GM23338 (cell line): ENCODE measurements around the gene ADA. TPM values are rescaled to one million over a fixed set of nuclear protein-coding genes. Genes with fewer than 3 reads are reported as not detected.

Source experiments
- ATAC-seq: fragments of 200-7000 bp; cut with Tn5 transposase; 3 replicates; pipeline ENCODE4 v1.9.1; 2020
- DNase-seq: peaks from one replicate; pipeline ENCODE4 v3.0.0-alpha.2; 2015; ENCODE audit warnings: low spot score
- H2AFZ ChIP-seq: fragments of 200-600 bp; sonication (generic); 2 replicates; pipeline ENCODE4 v1.8.0; 2016; ENCODE audit warnings: antibody characterized with exemption, mild to moderate bottlenecking, moderate library complexity
- H3F3A ChIP-seq: fragments of 200-600 bp; sonication (generic); replicated peaks from 2 replicates; pipeline ENCODE4 v1.8.0; 2017; ENCODE audit warnings: antibody characterized with exemption, mixed run types, low read depth
- H3K27ac ChIP-seq: fragments of 200-600 bp; sonication (generic); 2 replicates; pipeline ENCODE4 v1.6.1; 2016; ENCODE audit warnings: low read depth
- H3K27me3 ChIP-seq: fragments of 200-600 bp; sonication (generic); 2 replicates; pipeline ENCODE4 v1.8.0; 2016; ENCODE audit warnings: mild to moderate bottlenecking, mixed run types, moderate library complexity; ENCODE audit not compliant: insufficient read depth
- H3K36me3 ChIP-seq: fragments of 200-600 bp; sonication (generic); 2 replicates; pipeline ENCODE4 v1.8.0; 2016; ENCODE audit warnings: mild to moderate bottlenecking; ENCODE audit not compliant: insufficient read depth
- H3K4me1 ChIP-seq: fragments of 200-600 bp; sonication (generic); 2 replicates; pipeline ENCODE4 v1.8.0; 2016; ENCODE audit warnings: mild to moderate bottlenecking, moderate library complexity; ENCODE audit not compliant: insufficient read depth
- H3K4me2 ChIP-seq: fragments of 200-600 bp; sonication (generic); 2 replicates; pipeline ENCODE4 v1.7.1; 2017; ENCODE audit warnings: mixed run types
- H3K4me3 ChIP-seq: fragments of 200-600 bp; sonication (generic); 2 replicates; pipeline ENCODE4 v1.6.1; 2016; ENCODE audit warnings: mixed run types
- H3K79me2 ChIP-seq: fragments of 200-600 bp; sonication (generic); replicated peaks from 2 replicates; pipeline ENCODE4 v1.8.0; 2017; ENCODE audit warnings: mild to moderate bottlenecking; ENCODE audit not compliant: insufficient read depth
- H3K9me2 ChIP-seq: fragments of 200-600 bp; sonication (generic); 2 replicates; pipeline ENCODE4 v1.8.0; 2017; ENCODE audit not compliant: insufficient read depth
- H4K20me1 ChIP-seq: fragments of 200-600 bp; sonication (generic); replicated peaks from 2 replicates; pipeline ENCODE4 v1.8.0; 2017; ENCODE audit warnings: mild to moderate bottlenecking; ENCODE audit not compliant: insufficient read depth
- H3K27ac Mint-ChIP-seq: 2 replicates; pipeline ENCODE4 v1.8.0; 2020; ENCODE audit warnings: inconsistent platforms, mild to moderate bottlenecking, moderate library complexity, mixed read lengths
- H3K27me3 Mint-ChIP-seq: 3 replicates; pipeline ENCODE4 v1.8.0; 2022; ENCODE audit warnings: low read depth, mild to moderate bottlenecking, moderate library complexity, mixed read lengths, inconsistent platforms; ENCODE audit not compliant: insufficient read depth, poor library complexity
- H3K36me3 Mint-ChIP-seq: 3 replicates; pipeline ENCODE4 v1.8.0; 2021; ENCODE audit warnings: low read depth, mild to moderate bottlenecking, inconsistent platforms, moderate library complexity, mixed read lengths
- H3K4me1 Mint-ChIP-seq: 3 replicates; pipeline ENCODE4 v1.8.0; 2020; ENCODE audit warnings: mild to moderate bottlenecking, inconsistent platforms, mixed read lengths
- H3K4me3 Mint-ChIP-seq: 3 replicates; pipeline ENCODE4 v1.8.0; 2021; ENCODE audit warnings: moderate library complexity, mild to moderate bottlenecking, inconsistent platforms, mixed read lengths
- H3K9me3 Mint-ChIP-seq: 3 replicates; pipeline ENCODE4 v1.8.0; 2020; ENCODE audit warnings: moderate library complexity, mild to moderate bottlenecking, inconsistent platforms, mixed read lengths
- EZH2 ChIP-seq: fragments of 200-600 bp; sonication (generic); IDR thresholded peaks from one replicate; pipeline ENCODE4 v1.8.0; 2017; ENCODE audit warnings: antibody characterized with exemption, mild to moderate bottlenecking, low read depth; ENCODE audit not compliant: unreplicated experiment
- JUNB ChIP-seq: IDR thresholded peaks from one replicate; pipeline ENCODE4 v1.6.1; 2016; ENCODE audit warnings: antibody characterized with exemption; ENCODE audit not compliant: unreplicated experiment
- NANOG ChIP-seq: IDR thresholded peaks from 2 replicates; pipeline ENCODE4 v1.6.1; 2016; ENCODE audit warnings: antibody characterized with exemption, borderline replicate concordance
- STAT1 ChIP-seq: IDR thresholded peaks from one replicate; pipeline ENCODE4 v1.6.1; 2016; ENCODE audit warnings: antibody characterized with exemption; ENCODE audit not compliant: unreplicated experiment
- ZNF331 ChIP-seq: fragments of 250-450 bp; sonication (Bioruptor Pico); IDR thresholded peaks from 2 replicates; pipeline ENCODE4 v1.5.0; 2020; ENCODE audit warnings: low read depth, mild to moderate bottlenecking, moderate library complexity
- polyA plus RNA-seq: library from polyadenylated mRNA; unstranded; fragments of >200 nt; fragmentation: Nextera tagmentation; extraction: Ambion mirVana; gene quantifications from 2 replicates; pipeline ENCODE4 v1.2.1, GENCODE V29; 2016
- total RNA-seq: library from RNA; depleted of rRNA; stranded (reverse); fragments of >200 nt; shearing (Covaris generic); gene quantifications from 2 replicates; pipeline ENCODE4 v1.2.3, GENCODE V29; 2014
- TF ChIP-seq, protein P1 (sequence below): fragments of 250-450 bp; sonication (Bioruptor Pico); IDR thresholded peaks from 2 replicates; pipeline ENCODE4 v1.5.0; 2020; ENCODE audit warnings: mild to moderate bottlenecking, moderate library complexity

The ADA gene
- total and polyA plus RNA-seq, 2 experiments from 2014 or later, result 15.8 to 16.2 TPM

- TF ChIP-seq, protein P1, sequence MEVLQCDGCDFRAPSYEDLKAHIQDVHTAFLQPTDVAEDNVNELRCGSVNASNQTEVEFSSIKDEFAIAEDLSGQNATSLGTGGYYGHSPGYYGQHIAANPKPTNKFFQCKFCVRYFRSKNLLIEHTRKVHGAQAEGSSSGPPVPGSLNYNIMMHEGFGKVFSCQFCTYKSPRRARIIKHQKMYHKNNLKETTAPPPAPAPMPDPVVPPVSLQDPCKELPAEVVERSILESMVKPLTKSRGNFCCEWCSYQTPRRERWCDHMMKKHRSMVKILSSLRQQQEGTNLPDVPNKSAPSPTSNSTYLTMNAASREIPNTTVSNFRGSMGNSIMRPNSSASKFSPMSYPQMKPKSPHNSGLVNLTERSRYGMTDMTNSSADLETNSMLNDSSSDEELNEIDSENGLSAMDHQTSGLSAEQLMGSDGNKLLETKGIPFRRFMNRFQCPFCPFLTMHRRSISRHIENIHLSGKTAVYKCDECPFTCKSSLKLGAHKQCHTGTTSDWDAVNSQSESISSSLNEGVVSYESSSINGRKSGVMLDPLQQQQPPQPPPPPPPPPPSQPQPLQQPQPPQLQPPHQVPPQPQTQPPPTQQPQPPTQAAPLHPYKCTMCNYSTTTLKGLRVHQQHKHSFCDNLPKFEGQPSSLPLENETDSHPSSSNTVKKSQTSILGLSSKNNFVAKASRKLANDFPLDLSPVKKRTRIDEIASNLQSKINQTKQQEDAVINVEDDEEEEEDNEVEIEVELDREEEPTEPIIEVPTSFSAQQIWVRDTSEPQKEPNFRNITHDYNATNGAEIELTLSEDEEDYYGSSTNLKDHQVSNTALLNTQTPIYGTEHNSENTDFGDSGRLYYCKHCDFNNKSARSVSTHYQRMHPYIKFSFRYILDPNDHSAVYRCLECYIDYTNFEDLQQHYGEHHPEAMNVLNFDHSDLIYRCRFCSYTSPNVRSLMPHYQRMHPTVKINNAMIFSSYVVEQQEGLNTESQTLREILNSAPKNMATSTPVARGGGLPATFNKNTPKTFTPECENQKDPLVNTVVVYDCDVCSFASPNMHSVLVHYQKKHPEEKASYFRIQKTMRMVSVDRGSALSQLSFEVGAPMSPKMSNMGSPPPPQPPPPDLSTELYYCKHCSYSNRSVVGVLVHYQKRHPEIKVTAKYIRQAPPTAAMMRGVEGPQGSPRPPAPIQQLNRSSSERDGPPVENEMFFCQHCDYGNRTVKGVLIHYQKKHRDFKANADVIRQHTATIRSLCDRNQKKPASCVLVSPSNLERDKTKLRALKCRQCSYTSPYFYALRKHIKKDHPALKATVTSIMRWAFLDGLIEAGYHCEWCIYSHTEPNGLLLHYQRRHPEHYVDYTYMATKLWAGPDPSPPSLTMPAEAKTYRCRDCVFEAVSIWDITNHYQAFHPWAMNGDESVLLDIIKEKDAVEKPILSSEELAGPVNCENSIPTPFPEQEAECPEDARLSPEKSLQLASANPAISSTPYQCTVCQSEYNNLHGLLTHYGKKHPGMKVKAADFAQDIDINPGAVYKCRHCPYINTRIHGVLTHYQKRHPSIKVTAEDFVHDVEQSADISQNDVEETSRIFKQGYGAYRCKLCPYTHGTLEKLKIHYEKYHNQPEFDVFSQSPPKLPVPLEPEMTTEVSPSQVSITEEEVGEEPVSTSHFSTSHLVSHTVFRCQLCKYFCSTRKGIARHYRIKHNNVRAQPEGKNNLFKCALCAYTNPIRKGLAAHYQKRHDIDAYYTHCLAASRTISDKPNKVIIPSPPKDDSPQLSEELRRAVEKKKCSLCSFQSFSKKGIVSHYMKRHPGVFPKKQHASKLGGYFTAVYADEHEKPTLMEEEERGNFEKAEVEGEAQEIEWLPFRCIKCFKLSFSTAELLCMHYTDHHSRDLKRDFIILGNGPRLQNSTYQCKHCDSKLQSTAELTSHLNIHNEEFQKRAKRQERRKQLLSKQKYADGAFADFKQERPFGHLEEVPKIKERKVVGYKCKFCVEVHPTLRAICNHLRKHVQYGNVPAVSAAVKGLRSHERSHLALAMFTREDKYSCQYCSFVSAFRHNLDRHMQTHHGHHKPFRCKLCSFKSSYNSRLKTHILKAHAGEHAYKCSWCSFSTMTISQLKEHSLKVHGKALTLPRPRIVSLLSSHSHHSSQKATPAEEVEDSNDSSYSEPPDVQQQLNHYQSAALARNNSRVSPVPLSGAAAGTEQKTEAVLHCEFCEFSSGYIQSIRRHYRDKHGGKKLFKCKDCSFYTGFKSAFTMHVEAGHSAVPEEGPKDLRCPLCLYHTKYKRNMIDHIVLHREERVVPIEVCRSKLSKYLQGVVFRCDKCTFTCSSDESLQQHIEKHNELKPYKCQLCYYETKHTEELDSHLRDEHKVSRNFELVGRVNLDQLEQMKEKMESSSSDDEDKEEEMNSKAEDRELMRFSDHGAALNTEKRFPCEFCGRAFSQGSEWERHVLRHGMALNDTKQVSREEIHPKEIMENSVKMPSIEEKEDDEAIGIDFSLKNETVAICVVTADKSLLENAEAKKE (CRISPR knock-in tag), result no peak
- TF ChIP-seq EZH2, result no peak
Measured at GRCh38 chr20:44648068-44648467, 3.4 kb downstream of the ADA start (continued).

GRCh38 chr20:44646641-44647274, 4.7 kb downstream of the ADA start:
- H4K20me1 ChIP-seq, result no peaks in the 10 kb centered on the region; the same call in 1 of the 2 replicates
- peaks cover 37% of the 10 kb centered on the region for H3K4me1 ChIP-seq
- no peak overlapping the region for H3K27ac ChIP-seq
- H3K9me2 ChIP-seq, result no peaks in the 10 kb centered on the region
- H2AFZ ChIP-seq, result no peak overlapping the region
- H3K4me1 Mint-ChIP-seq, result peaks cover 57% of the 10 kb centered on the region
- no peak overlapping the region for H3K4me3 Mint-ChIP-seq
- 0 out of 2 replicates have a peak, but pooled peaks cover 6% of the 10 kb centered on the region for H3F3A ChIP-seq
- DNase-seq (no peak), ATAC-seq (no peak)
- TF ChIP-seq ZNF331 (CRISPR knock-in tag), result no peak
- TF ChIP-seq JUNB, result no peak
- TF ChIP-seq, protein P1 (CRISPR knock-in tag), result no peak
- TF ChIP-seq EZH2, result no peak
- no peak for TF ChIP-seq STAT1
- TF ChIP-seq NANOG, result no peak
- H3K27me3 Mint-ChIP-seq, result peaks cover 37% of the 10 kb centered on the region
- no peak overlapping the region; the same call in 1 of the 2 replicates for H3K27ac Mint-ChIP-seq
- peaks cover 11% of the 10 kb centered on the region for H3K27me3 ChIP-seq
- H3K4me2 ChIP-seq, result no peak overlapping the region
- H3K79me2 ChIP-seq, result no peaks in the 10 kb centered on the region
- H3K36me3 Mint-ChIP-seq, result peaks cover 4% of the 10 kb centered on the region; the same call in 1 of the 3 replicates
- no peak overlapping the region for H3K4me3 ChIP-seq
- H3K36me3 ChIP-seq, result no peaks in the 10 kb centered on the region
- H3K9me3 Mint-ChIP-seq, result no peaks in the 10 kb centered on the region; the same call in 2 of the 3 replicates
